Esophagus mucosa (tissue), 1 donor: ENCODE results near the gene RTN4. TPM values are rescaled to one million over a fixed set of nuclear protein-coding genes. Genes with fewer than 3 reads are reported as not detected.

ENCODE experiments used
- ATAC-seq: fragments of 200-7000 bp; cut with Tn5 transposase; one replicate; pipeline ENCODE4 v1.9.1; 2020
- total RNA-seq: library from RNA; stranded (reverse); gene quantifications from one replicate; pipeline ENCODE4 v1.2.4, GENCODE V29; 2023
- donor health status: DM: yes; HTN: yes; CAD: no.

Gene RTN4
- total RNA-seq, 1 donor from 2014 or later: 137 TPM

DNA sequence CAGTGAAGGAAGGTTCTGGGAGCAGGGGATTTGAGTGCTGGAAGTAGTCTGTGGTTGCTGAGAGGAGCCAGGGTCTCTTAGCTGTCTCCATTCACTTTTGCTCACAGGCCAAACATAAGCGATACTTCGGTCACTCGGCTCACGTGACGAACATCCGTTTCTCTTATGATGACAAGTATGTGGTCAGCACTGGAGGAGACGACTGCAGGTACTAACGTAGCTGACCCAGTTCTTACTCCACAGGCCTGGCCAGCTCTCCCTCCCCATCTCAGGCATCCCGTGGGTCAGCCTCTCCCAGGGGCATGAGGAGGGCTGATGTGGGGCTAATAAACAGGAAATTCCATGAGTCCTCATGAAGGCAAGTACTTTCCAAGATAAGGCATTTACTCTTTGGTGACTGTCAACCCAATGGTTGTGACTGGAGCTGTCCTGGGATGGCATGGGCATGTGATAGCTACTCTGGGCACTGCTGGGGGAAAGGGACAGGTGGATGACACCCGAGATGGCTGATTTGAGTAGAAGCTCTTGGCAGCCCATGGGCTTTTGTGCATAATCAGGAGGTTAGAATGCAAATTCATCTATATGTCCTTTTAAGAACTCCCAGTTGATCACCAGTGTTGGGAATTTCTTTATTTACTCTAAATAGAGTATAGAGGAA, 81.6 kb downstream of the RTN4 start:
- ATAC-seq: no peak

DNA sequence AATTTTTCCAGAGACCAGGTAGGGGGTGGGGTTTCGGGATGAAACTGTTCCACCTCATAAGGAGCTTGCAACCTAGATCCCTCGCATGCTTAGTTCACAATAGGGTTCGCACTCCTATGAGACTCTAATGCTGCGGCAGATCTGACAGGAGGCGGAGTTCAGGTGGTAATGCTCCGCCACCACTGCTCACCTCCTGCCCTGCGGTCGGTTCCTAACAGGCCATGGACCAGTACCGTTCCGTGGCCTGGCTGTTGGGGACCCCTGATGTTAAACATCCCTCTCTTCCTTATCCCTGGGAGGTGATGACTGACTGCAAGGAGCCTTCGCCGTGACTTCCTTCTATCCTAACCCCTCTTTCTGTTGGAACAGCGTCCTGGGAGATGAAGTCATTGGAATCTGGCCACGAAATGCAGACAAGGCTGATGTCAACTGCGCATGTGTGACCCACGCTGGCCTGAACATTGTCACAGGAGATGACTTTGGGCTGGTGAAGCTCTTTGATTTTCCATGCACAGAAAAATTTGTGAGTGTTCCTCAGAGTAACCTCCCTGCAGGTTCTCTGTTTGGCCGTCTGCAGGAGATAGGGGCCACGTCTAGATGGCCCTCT, 82.4 kb downstream of the RTN4 start:
- ATAC-seq: no peak

DNA sequence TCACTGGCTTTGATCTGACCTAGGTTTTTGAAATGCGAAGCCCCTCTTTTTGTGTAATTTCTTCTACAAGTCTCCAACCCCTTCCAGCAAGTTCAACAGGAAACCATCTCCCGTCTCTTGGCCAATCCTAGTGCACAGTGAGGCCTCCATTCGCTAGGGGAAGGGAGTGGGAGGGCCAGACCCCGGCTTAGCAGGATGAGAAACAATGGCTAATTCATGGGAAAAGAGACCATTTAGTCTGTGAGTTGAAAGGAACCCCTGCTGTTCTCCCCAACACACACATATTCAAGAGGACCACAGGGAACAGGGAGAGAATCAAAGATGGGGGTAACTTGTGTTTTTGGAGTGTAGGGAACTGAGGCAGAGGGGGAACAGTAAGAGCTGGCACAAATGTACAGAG, 83.0 kb downstream of the RTN4 start:
- ATAC-seq: no peak

DNA sequence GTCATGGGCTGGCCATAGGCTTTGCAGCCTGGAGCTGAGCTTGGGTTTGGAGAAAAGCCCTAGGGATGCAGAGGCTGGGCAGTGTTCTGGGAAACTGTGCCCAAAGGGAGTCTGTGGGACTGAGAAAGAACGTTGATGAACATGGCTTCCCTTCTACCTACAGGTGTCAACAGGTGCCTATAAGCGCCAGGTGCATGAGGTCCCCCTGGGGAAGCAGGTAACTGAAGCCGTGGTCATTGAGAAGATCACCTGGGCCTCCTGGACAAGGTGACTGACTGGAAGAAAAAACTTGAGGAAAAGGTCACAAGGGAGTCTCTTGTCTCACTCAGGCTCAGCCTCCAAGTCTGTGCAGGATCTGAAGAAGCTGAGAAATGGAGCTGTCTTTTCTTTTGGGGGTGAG, 83.4 kb downstream of the RTN4 start:
- ATAC-seq: no peak

DNA sequence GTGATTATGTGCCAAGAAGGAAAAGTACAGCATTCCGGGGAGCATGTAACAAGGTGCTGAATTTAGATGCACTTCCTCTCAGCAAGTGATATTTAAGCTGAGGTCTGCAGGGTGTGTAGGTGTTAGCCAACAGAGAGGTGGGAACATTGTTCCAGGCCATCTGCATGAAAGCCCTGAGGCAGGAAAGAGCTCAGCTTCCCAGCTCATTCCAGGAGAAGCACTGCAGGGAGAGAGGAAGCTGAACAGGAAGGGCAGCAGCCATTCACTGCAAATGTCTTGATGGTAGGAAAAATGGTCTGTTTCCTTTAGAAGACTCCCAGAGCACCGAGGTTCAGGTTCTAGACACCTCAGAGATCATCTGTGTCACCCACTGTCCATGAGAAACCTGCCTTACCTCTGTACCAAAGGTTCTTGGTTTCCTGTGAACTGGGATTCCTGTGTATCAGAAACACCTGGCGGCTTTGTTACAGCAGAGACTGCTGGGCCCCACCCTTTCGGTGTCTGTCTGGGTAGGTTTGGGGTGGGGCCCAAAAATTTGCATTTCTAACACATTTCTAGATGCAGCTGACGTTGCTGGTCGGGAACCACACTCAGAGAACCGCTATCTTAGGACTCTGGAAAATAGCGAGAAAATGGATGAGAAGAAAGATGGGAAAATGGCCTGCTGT, 84.0 kb downstream of the RTN4 start:
- peak; percentile 74 for ATAC-seq

DNA sequence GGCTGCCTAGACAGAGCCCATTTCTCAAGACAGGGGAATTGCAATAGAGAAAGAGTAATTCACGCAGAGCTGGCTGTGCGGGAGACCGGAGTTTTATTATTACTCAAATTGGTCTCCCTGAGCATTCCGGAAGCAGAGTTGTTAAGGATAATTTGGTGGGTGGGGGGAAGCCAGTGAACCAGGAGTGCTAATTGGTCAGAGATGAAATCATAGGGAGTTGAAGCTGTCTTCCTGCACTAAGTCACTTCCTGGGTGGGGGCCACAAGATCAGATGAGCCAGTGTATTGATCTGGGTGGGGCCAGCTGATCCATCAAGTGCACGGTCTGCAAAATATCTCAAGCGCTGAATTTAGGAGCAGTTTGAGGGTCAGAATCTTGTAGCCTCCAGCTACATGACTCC, 84.8 kb downstream of the RTN4 start:
- ATAC-seq: no peak

DNA sequence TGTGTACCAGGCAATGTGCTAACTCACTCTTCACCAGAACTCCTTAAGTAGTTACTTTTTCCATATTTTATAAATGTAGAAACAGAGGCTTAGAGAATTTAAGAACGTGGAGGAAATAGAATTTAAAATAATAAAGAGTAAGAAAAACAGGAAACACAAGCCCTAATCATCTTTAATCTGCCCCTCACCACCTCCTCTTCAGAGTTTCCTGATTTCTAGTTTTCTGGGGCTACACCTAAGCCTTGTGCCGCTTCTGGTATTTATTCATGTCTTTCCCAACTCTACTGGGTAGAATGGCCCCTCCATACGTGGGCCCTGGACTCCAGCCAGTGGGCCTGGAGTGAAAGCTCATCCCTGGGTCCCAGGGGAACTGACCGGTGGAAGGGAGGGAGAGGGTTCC, 85.4 kb downstream of the RTN4 start:
- ATAC-seq: no peak

DNA sequence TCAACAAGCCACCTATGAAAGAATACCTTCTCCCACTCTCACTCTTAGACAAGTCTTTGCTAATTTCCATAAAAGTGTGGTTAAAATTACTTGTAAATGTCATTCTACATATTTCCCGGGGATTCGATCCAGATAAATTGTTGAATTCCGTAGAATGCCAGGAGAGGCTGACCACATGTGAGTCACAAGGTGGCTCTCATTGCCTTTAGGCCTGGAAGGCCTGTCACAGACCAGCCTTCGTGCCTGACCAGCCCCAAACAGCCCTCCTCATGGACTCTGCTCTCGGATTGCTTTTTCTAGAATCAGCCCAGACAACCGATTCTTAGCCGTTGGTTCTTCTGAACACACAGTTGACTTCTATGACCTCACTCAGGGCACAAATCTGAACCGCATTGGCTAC, 86.0 kb downstream of the RTN4 start:
- no peak for ATAC-seq

DNA sequence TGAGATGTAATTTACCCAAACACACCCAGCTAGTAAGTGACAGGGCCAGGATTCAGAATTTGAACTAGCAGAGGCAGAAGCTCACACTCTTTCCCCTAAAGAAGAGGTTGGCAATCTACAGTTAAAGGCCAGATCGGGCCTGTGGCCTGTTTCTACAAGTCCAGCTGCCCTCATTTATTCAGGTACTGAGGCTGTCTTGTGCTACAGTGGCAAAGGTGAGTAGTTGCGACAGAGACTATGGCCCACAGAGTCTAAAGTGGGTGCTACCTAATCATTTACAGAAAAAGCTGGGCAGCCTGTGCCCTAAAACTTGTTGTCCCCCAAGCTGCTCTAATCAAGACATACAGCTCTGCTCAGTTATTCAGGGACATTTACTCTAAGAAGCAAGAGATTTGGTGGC, 86.8 kb downstream of the RTN4 start:
- no peak for ATAC-seq

DNA sequence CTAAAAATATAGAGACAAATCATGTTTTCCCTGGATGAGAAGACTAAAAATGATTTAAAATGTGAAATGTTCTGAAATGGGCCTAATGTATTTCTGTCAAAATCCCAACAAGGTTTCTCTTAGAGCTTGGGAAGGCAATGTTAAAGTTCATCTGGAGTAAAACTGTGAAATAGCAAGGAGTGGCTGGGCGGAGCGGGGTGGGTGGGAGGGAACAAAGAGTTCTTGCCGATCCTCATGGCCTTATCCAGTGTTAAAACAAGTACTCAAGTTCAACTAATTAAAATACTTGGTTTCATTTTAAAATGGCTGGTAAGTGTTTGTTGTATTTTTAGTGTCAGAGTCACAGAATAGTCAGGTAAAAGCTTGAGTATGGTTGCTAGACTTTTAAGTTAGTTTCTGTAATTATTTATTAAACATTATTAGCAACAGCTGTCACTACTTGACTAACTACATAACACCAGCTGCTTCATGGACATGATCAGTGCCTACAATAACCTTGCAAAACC, 87.3 kb downstream of the RTN4 start:
- no peak for ATAC-seq

DNA sequence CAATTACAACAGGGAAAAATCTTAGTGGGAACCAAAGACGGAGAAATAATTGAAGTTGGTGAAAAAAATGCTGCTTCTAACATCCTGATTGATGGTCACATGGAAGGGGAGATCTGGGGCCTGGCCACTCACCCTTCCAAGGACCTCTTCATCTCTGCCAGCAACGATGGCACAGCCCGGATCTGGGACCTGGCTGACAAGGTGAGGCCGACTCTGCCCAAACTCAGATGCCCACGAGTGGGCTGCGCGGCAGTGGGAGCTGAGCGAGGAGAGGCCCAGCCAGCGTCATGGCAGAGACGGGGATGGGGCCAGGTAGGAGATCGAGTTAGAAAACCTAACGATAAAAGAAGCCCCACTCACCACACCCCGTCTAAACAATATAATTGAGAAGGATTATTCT, 87.7 kb downstream of the RTN4 start:
- ATAC-seq: no peak

DNA sequence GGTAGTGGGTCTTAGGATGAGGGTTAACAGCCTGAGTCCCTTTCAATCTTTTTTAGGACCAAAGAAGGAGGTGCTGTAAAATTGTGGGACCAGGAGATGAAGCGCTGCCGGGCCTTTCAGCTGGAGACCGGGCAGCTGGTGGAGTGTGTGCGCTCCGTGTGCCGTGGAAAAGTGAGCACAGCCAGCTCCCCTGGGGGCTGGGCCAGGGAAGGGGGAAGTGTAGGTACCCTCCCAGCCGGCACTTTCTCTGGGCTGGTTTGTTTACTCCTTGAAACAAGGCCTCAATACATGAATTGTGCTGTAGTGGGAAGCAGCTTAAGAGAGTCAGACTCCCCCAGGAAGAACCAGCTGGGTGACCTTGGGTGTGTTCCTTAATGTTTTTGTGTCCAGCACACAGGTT, 90.1 kb downstream of the RTN4 start:
- no peak for ATAC-seq

DNA sequence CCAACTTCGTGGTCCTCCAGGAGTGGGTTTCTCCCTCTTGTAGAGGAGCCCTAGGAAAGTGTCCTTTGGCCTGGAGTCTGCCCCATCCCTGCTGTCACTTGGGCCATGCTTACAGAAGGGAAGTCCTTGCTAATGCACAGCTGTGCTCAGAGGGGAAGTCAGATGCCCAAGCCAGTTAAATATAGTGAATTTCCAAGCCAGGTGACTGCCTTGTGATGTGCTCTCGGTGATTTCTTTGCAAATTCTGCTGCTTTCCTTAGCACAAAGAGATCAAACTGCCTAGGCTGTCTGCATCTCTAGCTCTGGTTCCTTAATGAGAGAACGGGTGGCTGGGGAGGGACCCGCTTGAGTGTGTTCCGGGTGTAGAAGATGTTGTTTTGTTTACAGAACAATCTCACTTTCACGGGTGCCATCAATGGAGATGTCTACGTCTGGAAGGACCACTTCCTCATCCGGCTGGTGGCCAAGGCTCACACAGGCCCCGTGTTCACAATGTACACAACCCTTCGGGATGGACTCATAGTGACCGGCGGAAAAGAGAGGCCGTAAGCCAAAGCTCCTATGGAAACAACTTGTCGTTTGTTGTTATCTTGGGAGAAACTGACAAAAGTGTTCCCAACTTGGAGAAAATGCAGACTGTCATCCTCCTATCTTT, 91.4 kb downstream of the RTN4 start:
- no peak for ATAC-seq

DNA sequence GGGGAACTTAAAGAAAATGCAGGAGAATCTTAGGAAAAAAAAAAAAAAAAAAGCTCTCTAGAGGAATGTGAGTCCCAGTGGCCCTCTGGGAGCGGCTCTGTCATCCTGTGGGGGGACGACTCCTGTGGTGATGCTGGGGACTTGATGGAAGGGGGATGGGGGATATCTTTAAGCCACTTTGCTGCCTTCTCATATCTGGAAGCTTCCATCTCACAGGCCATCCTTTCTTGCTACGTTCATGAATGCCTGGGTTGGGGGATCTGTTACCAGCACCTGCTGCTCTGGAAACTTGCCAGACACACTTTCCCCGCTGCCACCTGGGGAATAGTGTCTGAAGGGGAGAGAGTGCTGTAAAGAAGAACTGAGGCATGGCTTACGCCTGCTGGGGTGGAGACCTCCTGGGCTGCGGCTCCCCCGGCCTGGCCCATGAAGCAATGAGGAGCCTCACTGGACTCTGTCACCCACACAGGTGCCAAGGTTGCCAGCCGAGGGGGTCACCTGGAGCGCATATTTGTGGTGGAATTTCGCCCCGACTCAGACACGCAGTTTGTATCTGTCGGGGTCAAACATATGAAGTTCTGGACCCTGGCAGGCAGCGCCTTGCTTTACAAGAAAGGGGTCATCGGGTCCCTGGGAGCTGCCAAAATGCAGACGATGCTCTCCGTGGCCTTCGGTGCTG, 92.8 kb downstream of the RTN4 start:
- ATAC-seq: no peak

DNA sequence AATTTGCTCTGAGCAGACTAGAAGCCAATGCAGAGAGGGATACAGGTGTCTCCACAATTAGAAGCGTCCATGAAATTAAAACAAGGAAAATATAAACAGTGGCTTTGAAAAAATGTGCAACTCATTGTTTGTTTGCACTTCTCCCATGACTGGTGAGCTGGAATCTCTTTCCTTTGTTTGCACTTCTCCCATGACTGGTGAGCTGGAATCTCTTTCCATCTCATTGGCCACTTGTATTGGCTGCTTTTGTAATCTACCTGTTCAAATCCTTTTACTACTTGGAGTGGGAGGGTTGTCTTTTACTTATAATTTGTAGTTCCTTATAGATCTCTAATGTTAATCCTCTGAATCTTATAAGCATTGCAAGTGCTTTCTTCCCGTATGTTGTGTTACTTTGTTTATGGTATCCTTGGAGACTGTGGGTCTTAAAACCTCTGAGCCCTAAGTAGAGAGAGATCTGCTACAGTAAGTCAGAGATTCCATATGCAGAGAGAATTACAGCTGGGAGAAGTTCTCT, 94.1 kb downstream of the RTN4 start:
- no peak for ATAC-seq

DNA sequence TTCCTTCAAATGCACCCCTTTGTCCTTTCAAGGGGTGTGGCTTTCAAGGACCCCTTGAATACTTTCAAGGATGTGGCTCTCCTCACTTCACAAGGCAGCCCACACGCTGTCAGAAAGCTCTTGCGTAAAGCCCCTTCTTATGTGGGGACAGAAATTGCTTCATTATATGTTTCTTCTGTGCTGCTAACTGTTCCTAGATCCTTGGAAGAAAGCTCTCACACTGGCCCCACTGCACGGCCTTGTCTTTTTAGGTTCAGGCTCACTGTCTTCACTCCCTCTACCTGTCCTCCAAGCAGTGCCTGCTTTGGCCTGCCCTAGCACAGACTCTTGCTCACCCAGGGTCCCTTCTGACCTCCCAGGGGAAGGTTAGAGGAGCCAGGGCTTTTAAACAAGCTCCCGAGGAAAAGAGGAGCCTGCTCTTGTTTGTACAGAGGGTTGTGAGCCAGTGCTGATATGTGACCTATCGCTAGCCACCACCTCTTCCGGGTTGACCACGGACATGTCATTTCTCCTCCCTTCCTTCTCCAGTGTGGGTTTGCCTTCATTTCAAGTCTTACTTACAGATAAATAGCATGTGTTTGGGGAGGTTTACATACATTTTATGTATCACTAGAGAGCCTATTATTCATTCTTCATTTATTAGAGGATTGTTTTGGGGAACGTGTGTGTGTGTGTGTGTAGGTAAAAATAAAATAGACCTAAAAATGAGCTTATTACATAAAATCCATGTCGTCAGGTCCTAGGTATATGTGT, 94.7 kb downstream of the RTN4 start:
- no peak for ATAC-seq

DNA sequence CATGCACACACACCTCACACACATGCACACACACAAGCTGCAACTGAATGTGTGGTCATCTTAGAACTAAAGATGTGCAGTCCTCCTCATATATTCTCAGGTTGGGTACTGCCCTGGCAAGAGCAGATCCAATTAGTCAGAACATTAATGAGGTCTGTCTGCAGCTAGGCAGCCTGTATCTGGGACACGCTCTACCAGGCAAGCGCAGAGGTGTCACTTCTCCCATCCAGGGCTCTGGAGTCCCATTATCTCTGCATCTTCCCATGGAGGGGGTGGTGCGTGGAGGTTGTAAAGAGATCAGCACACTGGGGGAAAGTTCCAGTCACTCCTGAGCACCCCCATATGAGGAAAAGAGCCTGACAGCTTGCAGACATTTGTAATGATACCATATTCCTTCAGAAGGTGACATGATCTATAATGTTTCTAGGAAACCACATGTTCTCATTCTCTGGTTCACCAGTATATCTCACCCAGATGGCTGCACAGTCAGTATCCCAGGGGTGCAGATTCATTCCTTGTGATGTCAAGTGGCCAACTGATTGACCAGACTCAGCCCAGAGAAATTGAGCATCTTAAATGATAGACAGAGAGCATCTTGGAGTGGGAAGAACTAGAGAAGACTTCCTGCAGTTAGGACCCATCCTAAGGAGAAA, 95.4 kb downstream of the RTN4 start:
- ATAC-seq: no peak

DNA sequence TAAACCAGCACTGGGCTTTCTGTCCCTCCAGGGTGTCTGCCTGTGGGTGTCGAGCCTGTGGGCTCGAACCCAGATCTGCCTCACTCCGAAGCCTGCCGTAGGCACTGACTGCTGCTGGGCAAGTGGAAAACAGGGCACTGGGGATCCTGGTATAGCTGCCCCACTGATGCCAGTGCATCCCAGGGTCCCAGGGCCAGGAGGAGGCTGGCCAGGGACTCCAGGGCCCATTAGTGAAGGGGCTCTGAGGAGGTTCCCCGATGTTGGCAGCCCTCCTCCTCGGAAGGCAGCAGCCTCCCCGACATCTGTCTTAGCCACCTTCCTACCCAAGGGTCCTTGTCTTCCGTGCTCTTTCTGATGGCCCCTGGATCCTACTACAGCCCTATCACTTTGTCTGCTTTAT, 96.1 kb downstream of the RTN4 start:
- ATAC-seq: no peak

DNA sequence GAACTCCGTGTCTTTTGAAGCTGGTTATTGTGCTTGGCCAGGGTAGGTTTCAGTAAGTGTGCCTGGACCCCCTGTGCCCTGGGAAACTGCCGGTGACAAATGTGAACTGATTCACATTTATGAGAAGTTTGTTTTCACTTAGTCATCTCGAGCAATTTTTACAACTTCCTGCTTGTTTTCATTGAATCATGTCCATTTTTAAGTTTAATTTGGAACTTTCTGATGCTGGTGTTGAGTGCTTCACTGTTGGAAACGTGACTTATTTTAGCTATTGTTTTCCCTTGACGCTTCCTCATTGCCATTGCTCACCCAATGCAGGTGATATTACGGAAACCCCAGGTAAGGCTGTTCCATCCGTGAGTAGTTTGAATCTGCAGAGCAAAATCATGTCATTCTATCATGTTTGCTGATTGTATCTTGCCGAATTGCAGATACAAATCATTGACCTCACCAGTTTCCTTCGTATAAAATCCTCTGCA, 97.2 kb downstream of the RTN4 start:
- no peak for ATAC-seq

DNA sequence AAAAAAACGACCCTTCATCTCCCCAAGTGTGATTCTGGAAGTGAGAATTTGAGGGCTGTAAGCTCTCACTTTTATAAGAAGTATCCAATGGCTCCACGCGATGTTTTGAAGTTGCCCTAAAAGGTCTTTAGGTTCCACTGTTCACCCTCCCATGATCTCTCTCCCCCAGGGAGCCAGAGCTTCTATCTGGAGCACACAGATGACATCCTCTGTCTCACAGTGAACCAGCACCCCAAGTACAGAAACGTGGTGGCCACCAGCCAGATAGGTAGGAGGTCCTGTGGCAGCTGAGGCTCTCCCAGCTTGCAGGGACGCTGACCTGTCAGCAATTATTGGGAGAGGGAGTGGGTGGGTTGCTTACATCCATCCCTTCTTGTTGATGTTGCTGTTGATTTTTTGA, 97.8 kb downstream of the RTN4 start:
- ATAC-seq: no peak

DNA sequence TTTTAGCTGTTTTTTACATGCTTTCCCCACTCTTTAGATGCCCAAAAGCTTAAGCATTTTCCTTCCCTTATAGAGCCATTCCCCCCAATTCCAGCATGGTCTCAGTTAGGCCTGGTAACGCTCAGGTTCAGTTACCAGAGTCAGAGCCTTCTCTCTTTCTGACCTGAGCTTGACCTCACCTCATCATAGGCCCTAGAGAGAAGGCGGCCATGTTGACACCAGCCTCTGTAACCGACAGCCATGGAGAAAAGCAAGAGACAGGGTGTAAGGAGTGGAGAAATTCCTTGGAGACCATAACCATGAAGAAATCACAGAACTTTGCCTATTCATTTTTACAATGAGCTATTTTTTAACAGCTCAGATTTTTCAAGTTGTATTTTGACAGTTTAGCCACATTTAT, 99.4 kb downstream of the RTN4 start:
- no peak for ATAC-seq
